T-helper 2 cell treated with Interferon-gamma antibody and Interleukin-4, amounts not matched to agents 5 μg/mL and 100 μg/mL, for 36 hours (primary cell): ENCODE results near the gene XIAP.
"Not testable (repeated sequence)": the region's sequence is repeated elsewhere in the genome, so short reads cannot be mapped to it uniquely, and the experiment has no call there.

ENCODE experiments used
- DNase-seq: peaks from one replicate; pipeline ENCODE4 v3.0.0; 2021; ENCODE audit warnings: low spot score
- H3K27ac Mint-ChIP-seq: one replicate; pipeline ENCODE4 v1.8.0; 2021; ENCODE audit warnings: mild to moderate bottlenecking, mixed read lengths
- H3K27me3 Mint-ChIP-seq: one replicate; pipeline ENCODE4 v1.8.0; 2021; ENCODE audit warnings: low read depth, mixed read lengths
- H3K36me3 Mint-ChIP-seq: one replicate; pipeline ENCODE4 v1.8.0; 2021; ENCODE audit warnings: low read depth, mixed read lengths
- H3K4me1 Mint-ChIP-seq: one replicate; pipeline ENCODE4 v1.8.0; 2021; ENCODE audit warnings: low read depth, mixed read lengths
- H3K4me3 Mint-ChIP-seq: one replicate; pipeline ENCODE4 v1.8.0; 2022; ENCODE audit warnings: mild to moderate bottlenecking, moderate library complexity, mixed read lengths
- H3K9me3 Mint-ChIP-seq: one replicate; pipeline ENCODE4 v1.8.0; 2021; ENCODE audit warnings: mixed read lengths

Gene XIAP

DNA sequence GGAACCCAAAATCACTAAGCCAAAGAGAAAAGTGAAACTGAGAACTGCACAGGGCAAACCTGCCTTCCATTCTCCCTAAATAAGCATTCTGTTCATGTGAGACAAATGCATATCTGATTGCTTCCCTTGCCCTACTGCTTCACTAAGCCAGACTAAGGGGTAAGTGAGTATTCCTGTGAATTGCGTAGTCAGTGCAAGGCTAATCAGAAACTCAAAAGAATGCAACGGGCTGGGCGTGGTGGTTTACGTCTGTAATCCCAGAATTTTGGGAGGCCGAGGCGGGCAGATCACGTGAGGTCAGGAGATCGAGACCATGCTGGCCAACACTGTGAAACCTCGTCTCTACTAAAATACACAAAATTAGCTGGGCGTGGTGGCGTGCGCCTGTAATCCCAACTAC lies 10.8 kb upstream of the XIAP start:
- no peak for DNase-seq
- Mint-ChIP-seq H3K4me3 (no peak overlapping the region), H3K9me3 (no peaks in the 10 kb centered on the region), H3K36me3 (no peaks in the 10 kb centered on the region), H3K4me1 (peaks cover 2% of the 10 kb centered on the region), H3K27ac (no peak overlapping the region), H3K27me3 (no peaks in the 10 kb centered on the region)

DNA sequence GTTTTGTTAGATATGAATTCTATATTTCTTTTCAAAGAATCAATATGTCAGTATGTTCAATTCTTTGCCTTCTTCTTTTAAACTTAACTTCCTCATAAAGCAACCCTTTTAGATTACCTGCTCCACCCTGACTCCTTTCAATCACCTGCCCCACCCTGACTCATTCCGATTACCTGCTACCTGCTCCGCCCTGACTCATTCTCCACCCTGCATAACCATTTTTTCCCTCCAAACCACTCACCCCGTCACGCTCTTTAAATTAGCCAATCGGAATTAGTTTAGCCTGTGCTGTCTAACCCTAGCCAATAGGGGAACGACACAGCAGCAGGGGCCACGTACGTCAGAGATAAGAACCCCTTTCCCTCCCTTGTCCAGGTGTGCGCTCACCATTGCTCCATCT lies 9.9 kb upstream of the XIAP start:
- H3K27me3 Mint-ChIP-seq, H3K4me3 Mint-ChIP-seq, DNase-seq, H3K27ac Mint-ChIP-seq, H3K4me1 Mint-ChIP-seq, H3K9me3 Mint-ChIP-seq, H3K36me3 Mint-ChIP-seq: not testable (repeated sequence)

DNA sequence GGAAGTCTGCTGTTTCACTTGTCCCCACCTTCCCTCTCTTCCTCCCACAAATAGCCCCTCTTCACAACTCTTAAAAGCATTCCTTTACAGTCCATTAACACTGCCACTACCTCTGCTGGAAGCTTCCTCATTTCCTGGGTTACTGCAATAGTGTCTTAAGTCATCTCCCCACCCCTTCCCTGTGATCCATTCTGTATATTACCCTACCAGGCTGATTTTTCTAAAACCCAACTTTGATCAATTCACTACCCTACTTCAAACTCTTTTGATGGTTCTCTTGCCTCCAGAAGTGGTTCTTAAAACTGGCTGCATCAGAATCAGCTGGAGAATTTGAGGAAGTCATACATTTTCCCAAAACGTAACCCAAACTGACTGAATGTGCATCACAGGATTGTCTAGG lies 8.8 kb upstream of the XIAP start:
- no peaks in the 10 kb centered on the region for H3K36me3 Mint-ChIP-seq
- H3K9me3 Mint-ChIP-seq, result no peaks in the 10 kb centered on the region
- no peak overlapping the region for H3K27ac Mint-ChIP-seq
- H3K4me3 Mint-ChIP-seq, result no peak overlapping the region
- peaks cover 5% of the 10 kb centered on the region for H3K4me1 Mint-ChIP-seq
- no peaks in the 10 kb centered on the region for H3K27me3 Mint-ChIP-seq
- DNase-seq, result no peak

DNA sequence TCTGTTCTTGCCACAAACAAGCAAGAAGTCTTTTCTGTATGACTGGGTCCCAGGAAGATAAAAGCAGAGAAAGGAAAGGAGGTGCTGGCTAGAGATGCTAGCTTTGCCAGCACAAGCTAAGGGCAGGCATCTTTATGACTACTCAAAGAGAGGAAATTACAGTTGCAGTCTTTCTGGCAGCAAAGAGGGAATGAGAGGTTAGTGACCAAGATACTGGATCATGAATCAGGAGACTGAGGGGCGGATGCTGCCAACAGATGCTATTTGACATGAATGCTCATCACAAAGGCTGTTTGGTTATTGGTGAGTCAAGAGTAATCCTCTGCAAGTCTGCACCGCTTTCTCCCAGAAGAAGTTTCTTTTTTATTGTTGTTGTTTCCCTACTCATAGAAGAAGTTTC lies 5.5 kb upstream of the XIAP start:
- no peak for DNase-seq

DNA sequence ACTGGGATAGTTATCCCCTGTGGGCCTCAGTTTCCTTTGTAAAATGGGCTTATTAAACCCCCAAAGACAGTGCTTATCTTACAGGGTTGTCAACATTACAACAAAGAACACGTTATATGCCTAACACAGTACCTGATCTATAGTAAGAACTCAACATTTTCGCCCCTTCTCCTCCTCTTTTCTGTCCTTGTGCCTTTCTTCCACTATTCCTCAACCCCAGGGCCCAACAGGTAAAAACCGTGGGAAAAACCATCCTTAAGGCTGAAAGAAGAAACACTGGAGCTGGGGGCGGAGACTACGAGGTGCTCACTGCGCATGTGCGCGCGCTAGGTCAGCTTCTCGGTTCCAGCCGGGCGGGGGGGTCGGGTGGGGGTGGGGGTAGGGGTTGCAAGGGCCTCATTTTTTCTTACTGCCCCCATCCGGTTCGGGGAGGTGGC lies 426 bp upstream of the XIAP start:
- Mint-ChIP-seq H3K27ac (peak overlapping the region; percentile 92), H3K27me3 (no peaks in the 10 kb centered on the region), H3K9me3 (no peaks in the 10 kb centered on the region), H3K36me3 (peaks cover 5% of the 10 kb centered on the region), H3K4me1 (peaks cover 8% of the 10 kb centered on the region), H3K4me3 (peak overlapping the region; percentile 92)
- no peak for DNase-seq

More for the DNA sequence above, 5.5 kb upstream of the XIAP start:
- H3K4me1 Mint-ChIP-seq, result peaks cover 11% of the 10 kb centered on the region
- no peak overlapping the region for H3K4me3 Mint-ChIP-seq
- H3K9me3 Mint-ChIP-seq, result no peaks in the 10 kb centered on the region
- no peaks in the 10 kb centered on the region for H3K36me3 Mint-ChIP-seq
- H3K27me3 Mint-ChIP-seq, result no peaks in the 10 kb centered on the region
- no peak overlapping the region for H3K27ac Mint-ChIP-seq

DNA sequence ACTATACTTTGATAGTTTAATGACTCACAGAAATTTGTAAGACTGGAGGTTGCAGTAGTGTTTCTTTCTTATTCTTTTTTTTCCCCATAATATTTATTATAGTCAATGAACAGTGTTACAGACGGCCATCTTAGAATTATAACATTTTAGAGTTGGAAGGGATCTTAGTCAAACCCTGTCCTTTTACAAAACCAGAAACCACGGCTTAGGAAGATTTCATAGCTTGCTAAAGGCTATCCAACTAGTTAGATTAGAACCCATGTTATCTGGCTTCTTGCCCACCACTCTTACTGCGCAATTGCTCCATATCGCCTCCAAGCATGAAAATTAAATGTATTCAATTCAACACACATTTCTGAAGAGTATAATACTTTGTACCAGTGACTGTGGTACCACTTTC lies 1.1 kb downstream of the XIAP start:
- Mint-ChIP-seq H3K4me3 (peak overlapping the region; percentile 92), H3K4me1 (peaks cover 10% of the 10 kb centered on the region), H3K27ac (peak overlapping the region; percentile 92), H3K9me3 (no peaks in the 10 kb centered on the region), H3K27me3 (no peaks in the 10 kb centered on the region), H3K36me3 (peaks cover 8% of the 10 kb centered on the region)
- DNase-seq, result no peak

DNA sequence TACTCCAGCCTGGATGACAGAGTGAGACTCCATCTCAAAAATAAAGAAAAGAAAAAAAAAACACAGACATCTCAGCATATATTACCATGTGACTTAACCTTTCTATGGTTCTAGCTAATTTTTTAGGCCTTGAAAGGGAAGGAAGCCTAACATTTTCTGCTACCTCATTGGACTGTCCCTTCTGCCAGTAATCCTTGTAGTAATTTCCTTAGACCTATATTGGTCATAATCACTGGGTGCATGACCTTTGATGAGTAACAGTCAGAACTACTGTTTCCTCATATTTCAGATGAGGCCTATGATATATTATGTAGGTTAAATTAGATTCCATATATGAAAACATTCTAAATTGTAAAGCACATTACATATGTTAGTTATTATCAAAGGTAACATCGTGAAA lies 9.6 kb downstream of the XIAP start:
- Mint-ChIP-seq H3K27ac (no peak overlapping the region), H3K4me1 (peaks cover 6% of the 10 kb centered on the region)

DNA sequence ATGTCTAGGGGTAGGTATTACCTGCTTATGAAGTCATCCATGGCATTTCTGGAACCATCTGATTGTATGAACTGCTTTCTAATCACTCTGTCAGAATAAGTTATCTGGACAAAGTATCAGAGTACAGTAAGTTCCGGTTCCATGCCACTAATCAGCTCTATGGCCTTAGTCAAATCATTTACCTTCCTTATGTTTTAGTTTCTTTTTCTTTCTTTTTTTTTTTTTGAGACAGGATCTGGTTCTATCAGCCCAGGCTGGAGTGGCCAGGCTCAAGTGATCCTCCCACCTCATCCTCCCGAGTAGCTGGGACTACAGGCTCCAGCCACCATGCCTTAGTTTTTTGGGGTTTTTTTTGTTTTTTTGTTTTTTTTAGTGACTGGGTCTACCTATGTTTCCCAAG lies 11.5 kb downstream of the XIAP start:
- no peak overlapping the region for H3K4me3 Mint-ChIP-seq
- no peak overlapping the region for H3K27ac Mint-ChIP-seq
- no peaks in the 10 kb centered on the region for H3K27me3 Mint-ChIP-seq
- peaks cover 4% of the 10 kb centered on the region for H3K4me1 Mint-ChIP-seq
- no peak for DNase-seq
- H3K9me3 Mint-ChIP-seq, result no peaks in the 10 kb centered on the region
- peaks cover 14% of the 10 kb centered on the region for H3K36me3 Mint-ChIP-seq

More for the DNA sequence above, 9.6 kb downstream of the XIAP start:
- H3K36me3 Mint-ChIP-seq, result peaks cover 17% of the 10 kb centered on the region
- H3K4me3 Mint-ChIP-seq, result no peak overlapping the region
- DNase-seq, result no peak
- H3K9me3 Mint-ChIP-seq, result no peaks in the 10 kb centered on the region
- H3K27me3 Mint-ChIP-seq, result no peaks in the 10 kb centered on the region

DNA sequence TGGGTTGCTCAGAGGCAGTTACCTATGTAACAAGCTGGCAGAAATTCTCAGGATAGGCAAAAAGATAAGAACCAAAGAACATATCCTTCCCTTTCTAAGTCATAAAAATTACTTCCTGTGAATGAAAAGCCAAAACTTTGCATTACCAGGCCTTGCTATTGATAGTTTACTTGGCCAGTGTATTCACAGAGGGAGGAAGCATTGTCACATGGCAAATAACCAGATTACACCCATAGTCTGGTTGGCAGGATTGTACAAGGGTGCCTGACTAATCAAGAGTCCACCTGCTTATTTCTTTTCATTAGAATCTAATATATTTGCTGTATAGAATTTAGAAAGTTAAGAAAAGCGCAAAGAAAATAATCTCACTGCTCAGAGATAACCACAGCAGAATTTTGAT lies 14.1 kb downstream of the XIAP start:
- Mint-ChIP-seq H3K36me3 (peaks cover 11% of the 10 kb centered on the region), H3K4me1 (peaks cover 9% of the 10 kb centered on the region)
- DNase-seq, result no peak

DNA sequence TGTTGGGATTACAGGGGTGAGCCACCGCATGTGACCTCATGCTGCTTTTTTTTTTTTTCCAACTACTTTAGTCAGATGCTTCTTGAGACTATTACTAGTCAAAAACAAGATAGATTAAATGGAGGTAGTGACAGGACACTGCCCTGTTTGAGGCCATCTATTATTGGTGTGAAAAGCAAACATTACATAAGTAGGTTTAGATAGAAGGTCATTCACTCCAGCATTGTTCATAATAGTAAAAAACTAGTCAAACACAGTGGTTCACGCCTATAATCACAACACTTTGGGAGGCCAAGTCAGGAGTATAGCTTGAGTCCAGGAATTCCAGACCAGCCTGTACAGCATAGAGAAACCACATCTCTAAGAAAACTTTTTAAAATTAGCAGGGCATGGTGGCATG lies 16.3 kb downstream of the XIAP start:
- Mint-ChIP-seq H3K9me3 (no peaks in the 10 kb centered on the region), H3K4me1 (peaks cover 11% of the 10 kb centered on the region), H3K27ac (no peak overlapping the region), H3K36me3 (peaks cover 8% of the 10 kb centered on the region), H3K27me3 (no peaks in the 10 kb centered on the region), H3K4me3 (no peak overlapping the region)
- DNase-seq, result no peak

More for the DNA sequence above, 14.1 kb downstream of the XIAP start:
- Mint-ChIP-seq H3K27ac (no peak overlapping the region), H3K9me3 (no peaks in the 10 kb centered on the region), H3K4me3 (no peak overlapping the region), H3K27me3 (no peaks in the 10 kb centered on the region)

DNA sequence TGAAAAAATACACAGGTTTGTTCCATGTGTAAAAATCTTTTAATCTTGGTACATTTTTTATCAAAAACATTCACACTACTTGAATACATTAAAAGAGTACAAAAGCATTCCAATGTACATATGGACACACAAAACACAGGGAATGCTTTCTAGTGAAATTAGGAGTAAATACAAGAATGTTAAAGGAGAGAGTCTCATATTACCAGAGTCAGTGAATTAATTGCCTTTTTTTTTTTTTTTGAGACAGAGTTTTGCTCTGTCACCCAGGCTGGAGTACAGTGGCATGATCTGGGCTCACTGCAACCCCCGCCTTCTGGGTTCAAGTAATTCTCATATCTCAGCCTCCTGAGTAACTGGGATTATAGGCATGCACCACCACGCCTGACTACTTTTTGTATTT lies 17.0 kb downstream of the XIAP start:
- DNase-seq, result no peak
- Mint-ChIP-seq H3K27ac (no peak overlapping the region), H3K36me3 (peaks cover 8% of the 10 kb centered on the region), H3K27me3 (no peaks in the 10 kb centered on the region), H3K9me3 (no peaks in the 10 kb centered on the region), H3K4me3 (no peak overlapping the region), H3K4me1 (peaks cover 14% of the 10 kb centered on the region)

DNA sequence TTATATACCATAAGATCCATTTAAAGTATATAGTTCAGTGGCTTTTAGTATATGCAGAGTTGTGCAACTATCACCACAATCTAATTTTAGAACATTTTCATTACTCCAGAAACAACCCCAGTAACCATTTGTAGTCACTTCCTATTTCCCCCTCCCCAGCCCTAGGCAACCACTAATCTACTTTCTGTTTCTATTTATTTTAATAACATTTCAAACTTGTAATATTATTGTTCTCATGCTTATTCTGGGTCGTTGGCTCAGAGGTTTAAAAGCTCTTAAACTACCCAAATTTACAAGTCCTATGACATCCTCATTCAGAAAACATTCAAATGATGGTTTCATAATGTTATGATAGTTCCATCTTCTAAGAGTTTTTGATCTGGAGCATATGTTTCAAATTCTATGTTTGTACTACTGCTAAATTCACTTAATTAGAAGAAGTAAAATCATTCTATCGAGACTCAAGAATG lies 18.4 kb downstream of the XIAP start:
- Mint-ChIP-seq H3K4me3 (peak overlapping the region; percentile 67), H3K27ac (peak overlapping the region; percentile 76)

DNA sequence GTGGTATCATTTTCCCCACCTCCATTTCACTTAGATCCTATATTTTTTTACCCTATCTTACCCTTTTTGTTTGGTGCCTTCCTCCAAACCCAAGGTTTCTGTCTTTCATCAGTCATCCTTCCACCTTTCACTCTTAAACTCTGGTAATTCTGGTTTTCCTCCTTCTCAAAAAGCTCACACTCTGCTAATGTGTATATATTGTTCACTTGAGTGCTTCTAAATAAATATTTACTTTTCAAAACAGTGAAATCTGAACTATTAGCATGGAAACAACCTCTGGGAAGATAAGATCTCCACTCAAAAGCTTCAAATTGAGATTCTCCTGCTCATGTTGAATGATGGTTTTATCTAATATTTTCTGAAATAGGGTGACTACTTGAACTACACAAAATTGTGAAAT lies 21.5 kb downstream of the XIAP start:
- Mint-ChIP-seq H3K4me1 (peaks cover 14% of the 10 kb centered on the region), H3K27me3 (no peaks in the 10 kb centered on the region), H3K36me3 (peaks cover 10% of the 10 kb centered on the region), H3K9me3 (no peaks in the 10 kb centered on the region), H3K4me3 (no peak overlapping the region), H3K27ac (peak overlapping the region; percentile 19)
- DNase-seq, result no peak

More for the DNA sequence above, 18.4 kb downstream of the XIAP start:
- Mint-ChIP-seq H3K4me1 (peaks cover 14% of the 10 kb centered on the region), H3K9me3 (no peaks in the 10 kb centered on the region), H3K36me3 (peaks cover 8% of the 10 kb centered on the region), H3K27me3 (no peaks in the 10 kb centered on the region)
- DNase-seq, result no peak

DNA sequence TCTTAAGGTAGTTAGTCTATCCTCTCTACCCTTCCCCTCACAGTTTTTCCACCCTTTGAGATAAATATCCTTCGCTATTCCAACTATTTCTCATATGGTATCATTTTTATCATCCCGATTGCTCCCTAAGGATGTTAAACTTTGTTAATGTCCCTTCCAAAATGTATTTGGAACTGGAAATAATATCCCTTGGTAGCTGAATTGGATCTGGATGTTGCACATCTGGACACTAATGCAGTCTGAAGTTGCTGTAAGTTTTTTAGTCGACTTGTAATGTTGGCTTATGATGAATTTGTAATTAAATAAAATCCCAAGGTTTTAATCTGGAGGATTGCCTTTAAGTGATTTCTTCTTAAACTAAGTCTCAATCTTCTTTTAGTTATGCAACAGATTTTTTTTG lies 22.5 kb downstream of the XIAP start:
- DNase-seq, result no peak
- no peak overlapping the region for H3K4me3 Mint-ChIP-seq
- no peaks in the 10 kb centered on the region for H3K9me3 Mint-ChIP-seq
- H3K4me1 Mint-ChIP-seq, result peaks cover 12% of the 10 kb centered on the region
- H3K27ac Mint-ChIP-seq, result no peak overlapping the region
- H3K36me3 Mint-ChIP-seq, result peaks cover 10% of the 10 kb centered on the region
- no peaks in the 10 kb centered on the region for H3K27me3 Mint-ChIP-seq

DNA sequence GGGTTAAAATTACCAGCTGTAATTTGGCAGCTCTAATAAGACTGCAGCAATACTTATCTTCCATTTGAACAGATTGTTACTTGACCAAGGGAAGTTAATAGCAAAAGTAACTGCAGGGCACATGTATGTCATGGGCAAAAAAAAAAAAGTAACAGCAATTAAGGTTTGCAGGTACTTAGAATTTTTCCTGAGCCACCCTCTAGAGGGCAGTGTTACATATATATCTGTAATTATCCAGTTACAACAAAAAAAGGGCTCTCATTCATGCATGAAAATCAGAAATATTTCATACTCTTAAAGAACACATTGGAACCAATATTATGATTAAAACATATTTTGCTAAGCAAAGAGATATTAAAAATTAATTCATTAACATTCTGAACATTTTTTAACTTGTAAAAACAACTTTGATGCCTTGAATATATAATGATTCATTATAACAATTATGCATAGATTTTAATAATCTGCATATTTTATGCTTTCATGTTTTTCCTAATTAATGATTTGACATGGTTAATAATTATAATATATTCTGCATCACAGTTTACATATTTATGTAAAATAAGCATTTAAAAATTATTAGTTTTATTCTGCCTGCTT lies 25.1 kb downstream of the XIAP start:
- H3K27me3 Mint-ChIP-seq, result no peaks in the 10 kb centered on the region
- no peak overlapping the region for H3K4me3 Mint-ChIP-seq
- H3K4me1 Mint-ChIP-seq, result peaks cover 8% of the 10 kb centered on the region
- H3K9me3 Mint-ChIP-seq, result no peaks in the 10 kb centered on the region
- peaks cover 14% of the 10 kb centered on the region for H3K36me3 Mint-ChIP-seq
- no peak overlapping the region for H3K27ac Mint-ChIP-seq
- no peak for DNase-seq
